GM11168 (cell line): ENCODE data around the gene RAG2.
"Not testable (repeated sequence)": the region's sequence is repeated elsewhere in the genome, so short reads cannot be mapped to it uniquely, and the experiment has no call there.

Experiments
- in situ Hi-C: fragments of 300-500 bp; cut with MboI; formaldehyde crosslinking; loops from one replicate; pipeline ENCODE4 v1.12.0; 2022; ENCODE audit warnings: low sequenced_read_pairs; ENCODE audit not compliant: unreplicated experiment

The RAG2 gene

GRCh38 chr11:36558571-36559413 lies 39.2 kb downstream of the RAG2 start:
- in situ Hi-C loops, result no loop called here

- in situ Hi-C loops, result no loop called here
Observed at GRCh38 chr11:36557991-36558390, 40.0 kb downstream of the RAG2 start.

- in situ Hi-C loops, result not testable (repeated sequence)
Observed at GRCh38 chr11:36557390-36557789, 40.6 kb downstream of the RAG2 start.

- in situ Hi-C loops, result no loop called here
Observed at GRCh38 chr11:36550385-36551115, 47.5 kb downstream of the RAG2 start.
